GM19452 (cell line): ENCODE data around the gene PADI2.
"Not testable (repeated sequence)": the region's sequence is repeated elsewhere in the genome, so short reads cannot be mapped to it uniquely, and the experiment has no call there.

Source experiments
- ATAC-seq: cut with Tn5 transposase; IDR thresholded peaks from one replicate; pipeline ENCODE4 v1.9.1; 2021; ENCODE audit not compliant: unreplicated experiment

The PADI2 gene

DNA sequence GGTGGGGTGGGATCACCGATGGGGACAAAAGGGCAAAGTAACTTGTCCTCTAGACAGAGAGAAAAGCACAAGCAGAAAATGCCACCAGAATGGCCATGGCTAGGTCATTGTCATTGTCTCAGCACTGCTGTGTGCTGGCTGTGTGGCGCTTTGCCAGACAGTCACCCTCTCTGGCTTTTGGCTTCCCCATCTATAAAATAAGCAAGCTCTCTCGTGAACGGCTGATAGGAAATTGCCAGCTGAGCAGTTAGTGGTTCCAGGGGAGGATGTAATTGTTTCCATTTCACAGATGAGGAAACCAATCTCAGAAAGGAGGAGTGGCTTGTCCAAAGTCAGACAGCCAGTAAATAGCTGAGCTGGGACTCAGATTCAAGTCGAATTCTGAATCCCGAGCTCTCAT, 32.5 kb downstream of the PADI2 start:
- no peak for ATAC-seq

DNA sequence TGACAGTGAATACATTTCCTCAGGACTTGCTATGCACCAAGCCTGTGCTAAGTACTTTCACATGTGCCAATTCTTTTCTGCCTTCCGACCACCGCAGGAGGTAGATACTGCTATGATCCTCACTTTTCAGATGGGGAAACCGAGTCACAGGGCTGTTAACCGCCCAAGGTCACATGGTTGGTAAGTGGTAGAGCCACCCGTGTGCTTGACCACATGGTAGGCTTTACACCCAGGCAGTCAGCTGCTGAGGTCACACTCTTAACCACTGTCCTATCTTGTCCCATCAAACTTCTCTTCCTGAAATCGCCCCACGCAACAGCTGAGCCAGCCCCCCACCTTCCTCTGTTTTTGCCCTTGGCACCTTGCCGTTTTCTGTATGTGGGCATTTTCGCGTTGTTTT, 34.5 kb downstream of the PADI2 start:
- ATAC-seq: no peak

DNA sequence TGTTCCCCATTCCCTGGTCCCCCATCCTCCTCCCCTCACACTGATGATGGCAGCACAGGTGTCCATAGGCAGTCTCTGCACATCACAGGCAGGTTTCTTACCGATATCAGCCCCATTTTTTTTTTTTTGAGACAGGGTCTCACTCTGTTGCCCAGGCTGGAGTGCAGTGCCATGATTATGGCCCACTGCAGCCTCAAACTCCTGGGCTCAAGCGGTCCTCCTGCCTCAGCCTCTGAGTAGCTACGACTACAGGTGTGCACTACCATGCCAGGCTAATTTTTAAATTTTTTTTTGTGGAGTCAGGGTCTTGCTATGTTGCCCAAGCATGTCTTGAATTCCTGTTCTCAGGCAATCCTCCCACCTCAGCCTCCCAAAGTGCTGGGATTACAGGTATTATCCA, 36.5 kb downstream of the PADI2 start:
- no peak for ATAC-seq

DNA sequence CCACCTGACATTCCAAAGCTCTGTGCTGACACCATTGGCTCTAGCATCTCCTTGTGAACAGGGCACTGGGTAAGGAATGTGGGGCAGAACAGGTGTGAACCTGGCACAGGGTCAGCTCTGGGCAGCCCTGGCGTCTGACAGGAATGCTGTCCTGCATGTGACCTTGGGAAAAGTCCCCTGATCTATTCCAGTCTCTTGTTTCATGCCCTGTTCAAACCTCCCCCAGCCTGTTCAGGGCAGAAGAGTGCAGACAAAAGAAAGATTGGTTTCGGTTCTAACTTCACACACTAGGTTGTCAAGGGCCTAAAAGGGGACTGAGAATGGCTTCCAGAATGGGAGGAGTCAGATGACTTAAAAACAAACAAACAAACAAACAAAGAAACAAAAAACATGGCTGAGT, 37.8 kb downstream of the PADI2 start:
- ATAC-seq: no peak

DNA sequence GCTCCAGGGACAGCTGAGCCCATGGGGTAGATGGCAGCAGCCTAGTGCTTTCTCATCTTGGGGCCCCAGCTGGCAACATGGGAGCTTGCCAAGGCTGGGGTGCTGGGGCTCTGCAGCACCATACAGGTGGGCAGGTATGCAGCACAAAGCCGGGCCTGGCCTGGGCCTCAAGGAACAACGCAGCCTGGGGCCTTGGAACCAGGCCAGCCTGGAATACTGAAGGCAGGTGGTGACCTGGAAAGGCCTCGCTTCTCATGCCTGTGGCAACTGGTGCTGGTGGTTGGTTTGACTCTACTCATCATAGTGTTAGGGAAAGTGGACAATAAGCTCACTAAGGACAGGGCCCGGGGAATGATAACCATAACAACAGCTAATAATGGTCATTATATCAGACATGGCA, 38.4 kb downstream of the PADI2 start:
- no peak for ATAC-seq

DNA sequence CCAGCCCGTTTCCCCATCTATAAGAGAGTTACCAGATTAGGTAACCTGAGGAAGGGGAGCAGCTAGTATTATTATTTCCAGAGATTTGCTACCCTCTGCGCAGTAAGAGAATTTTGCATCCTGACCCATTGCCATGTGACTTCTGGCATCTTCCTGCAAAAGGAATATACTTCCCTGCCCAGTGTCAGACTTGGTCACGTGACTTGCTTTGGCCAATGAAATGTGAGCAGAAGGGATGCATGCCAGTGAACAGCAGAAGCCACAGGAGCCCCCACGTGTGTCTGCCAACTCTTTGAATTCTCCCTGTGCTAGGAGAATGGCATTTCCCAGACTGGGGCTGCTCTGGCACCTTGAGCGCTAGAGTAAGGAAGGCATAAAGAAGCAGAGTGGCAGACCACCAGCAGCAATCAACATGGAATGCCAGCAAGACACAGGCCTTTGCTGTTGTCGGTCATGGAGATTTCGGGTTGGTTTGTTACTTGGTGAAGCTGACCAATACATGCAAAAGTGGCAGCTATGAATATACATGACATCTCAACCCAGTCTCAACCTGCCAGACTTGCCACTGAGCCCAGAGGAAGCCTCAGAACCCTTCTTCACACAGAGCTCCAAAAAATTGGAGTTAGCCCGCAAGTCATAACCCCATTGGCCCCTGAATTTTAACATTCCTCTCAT, 39.0 kb downstream of the PADI2 start:
- ATAC-seq: no peak

DNA sequence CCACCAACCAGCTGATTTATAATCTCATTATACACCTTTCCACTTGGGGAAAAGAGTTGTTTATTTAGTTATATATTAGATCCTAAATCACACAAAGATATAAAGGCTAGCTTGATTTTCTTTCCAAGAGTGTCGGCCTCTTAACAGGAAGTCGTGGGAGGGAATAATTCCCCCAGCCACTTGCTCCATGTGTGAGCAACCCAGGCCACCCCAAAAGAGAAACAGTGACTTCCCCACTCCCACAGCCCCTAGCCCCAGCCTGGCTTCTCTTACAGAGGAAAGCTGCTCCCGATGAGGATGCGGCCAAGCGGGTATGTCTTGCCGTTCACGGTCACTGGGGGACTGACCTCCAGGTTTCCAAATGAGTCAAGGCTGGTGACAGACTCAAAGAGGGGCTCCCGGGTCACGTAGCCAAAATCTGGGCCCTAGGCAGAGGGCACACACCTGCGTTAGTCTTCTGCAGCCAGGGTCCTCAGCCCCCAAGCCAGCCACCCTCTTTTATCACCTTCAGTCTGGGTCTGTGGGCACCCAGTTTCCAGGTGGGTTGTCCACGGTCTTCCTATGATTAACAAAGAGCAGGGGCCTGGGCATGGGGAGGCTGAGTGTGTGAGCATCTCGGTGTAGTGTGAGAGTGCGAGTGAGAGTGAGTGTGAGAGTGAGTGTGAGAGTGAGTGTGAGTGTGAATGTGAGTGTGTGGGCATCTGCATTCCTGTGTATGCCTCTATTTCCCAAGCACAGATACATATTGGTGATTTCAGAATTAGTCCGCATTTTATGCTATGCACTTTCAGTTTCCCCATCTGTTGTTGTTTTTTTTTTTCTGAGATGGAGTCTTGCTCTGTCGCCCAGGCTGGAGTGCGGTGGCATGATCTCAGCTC, 40.0 kb downstream of the PADI2 start:
- no peak for ATAC-seq

- ATAC-seq: no peak
Measured at GRCh38 chr1:17075470-17076255, 43.6 kb downstream of the PADI2 start.

DNA sequence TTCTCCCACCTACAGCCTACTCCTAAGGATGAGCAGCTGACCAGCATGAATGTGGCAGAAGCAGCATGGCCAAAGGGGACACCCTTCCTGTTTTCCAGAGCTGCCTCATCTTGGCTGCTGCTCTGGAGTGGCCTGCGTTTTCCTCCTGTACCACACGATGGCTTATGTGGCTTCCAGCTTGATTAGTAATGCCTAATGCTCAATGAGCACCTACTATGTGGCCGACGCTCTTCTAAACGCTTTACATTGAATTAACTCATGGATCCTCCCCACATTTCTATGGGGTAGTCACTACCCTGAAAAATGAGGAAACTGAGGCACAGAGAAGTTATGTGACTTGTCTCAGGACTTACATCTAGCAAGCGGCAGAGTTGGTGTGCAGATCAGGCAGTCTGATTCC, 47.5 kb downstream of the PADI2 start:
- ATAC-seq: no peak

DNA sequence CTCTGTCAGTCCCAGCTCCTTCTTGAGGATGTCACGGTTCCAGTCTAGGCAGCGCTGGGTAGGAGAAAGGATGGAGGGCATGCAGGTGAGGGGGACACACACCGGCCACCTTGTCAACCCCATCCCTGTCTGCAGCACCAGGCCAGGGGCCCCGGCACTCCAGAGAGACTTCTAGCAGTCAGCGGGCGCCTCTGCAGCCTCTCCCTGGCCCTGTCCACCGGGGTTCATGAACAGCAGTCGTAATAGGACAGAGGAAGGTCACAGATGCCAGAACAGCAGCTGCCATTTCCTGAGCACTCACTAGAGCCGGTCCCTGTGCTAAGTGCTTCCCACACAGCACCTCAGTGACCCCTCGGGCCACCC, 49.1 kb downstream of the PADI2 start:
- no peak for ATAC-seq

DNA sequence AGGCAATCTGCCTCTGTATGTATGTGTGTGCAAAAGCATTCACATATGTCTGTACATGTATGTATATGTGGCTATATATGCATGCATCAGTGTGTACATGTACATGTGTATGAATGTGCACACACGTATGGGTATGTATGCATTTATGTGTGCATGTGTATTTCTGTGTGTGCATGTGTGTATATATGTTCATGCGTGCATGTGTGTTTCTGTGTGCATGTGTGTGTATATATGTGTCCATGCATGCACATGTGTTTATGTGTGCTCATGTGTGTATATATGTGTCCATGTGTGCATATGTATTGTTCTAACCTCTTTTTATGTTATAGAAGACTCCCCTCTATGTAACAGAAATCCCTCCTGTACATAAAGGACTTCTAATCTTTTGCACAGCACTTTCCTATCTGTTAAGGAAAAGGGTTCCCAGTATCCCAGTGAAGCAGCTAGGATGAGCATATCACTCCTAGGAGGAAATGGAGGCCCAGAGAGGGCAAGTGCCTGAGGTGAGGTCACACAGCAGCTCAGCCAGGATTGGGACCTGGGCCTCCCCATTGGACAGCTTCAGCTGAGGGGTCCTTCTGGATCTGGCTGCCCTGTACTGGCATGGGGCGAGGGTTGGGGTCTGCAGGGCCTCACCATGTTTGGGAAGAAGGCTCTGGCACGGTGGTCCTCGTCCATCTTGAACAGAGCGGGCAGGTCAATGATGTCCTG, 49.6 kb downstream of the PADI2 start:
- no peak for ATAC-seq

GRCh38 chr1:17068789-17069188, 50.5 kb downstream of the PADI2 start:
- ATAC-seq: no peak

DNA sequence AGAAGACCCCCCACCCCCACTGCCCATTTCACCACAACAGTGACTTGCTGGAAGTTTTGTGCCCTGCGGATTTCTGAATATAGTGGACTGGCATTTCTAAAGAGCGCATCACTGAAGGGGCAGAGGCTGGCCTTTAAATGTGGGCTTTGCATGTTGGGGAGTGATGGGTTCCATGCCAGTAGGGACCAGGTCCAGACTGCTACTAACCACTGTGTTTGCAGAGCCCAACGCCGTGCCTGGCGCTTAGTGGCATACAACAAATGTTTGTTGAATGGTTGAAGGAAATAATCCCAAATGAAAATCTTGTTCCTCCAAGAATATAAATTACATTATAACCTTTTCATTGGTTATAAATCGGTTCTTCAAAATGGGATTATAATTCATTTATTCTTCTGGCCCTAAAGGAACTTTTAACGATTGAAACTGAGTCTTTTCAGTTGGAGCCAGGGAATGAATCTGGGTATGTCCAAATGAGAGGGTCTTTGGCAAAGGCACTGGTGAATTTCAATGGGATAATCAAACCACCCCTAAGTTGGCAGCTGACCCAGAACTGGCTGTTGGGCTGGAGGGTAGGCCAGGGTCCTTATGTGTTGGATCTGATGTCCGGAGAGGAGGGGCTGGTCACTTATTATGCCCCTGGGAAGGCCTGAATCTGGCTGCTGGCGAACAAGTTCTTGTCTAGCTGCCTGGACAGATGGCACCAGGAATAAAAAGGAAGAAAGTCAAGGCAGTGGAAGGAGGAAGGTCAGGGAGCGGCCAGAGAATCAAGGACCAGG, 51.6 kb downstream of the PADI2 start:
- ATAC-seq: no peak

DNA sequence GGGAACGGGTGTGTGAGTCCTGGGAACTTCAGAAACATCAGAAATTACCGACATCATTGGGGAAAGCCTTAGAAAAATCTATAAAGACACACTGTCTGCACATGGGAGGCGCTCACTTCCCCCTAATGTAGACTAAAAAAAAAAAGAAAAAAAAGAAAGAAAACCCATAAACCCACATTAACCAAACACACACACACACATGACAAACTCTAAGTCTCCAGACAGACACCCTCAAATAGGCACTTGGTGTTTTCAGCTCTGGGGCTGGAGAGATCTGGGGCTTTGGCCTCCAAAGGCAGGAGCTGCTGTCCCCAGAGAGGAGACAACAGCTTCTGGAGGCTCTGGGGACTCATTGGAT, 52.2 kb downstream of the PADI2 start:
- no peak for ATAC-seq

- ATAC-seq: no peak
Measured at GRCh38 chr1:17066361-17067068, 52.7 kb downstream of the PADI2 start.

DNA sequence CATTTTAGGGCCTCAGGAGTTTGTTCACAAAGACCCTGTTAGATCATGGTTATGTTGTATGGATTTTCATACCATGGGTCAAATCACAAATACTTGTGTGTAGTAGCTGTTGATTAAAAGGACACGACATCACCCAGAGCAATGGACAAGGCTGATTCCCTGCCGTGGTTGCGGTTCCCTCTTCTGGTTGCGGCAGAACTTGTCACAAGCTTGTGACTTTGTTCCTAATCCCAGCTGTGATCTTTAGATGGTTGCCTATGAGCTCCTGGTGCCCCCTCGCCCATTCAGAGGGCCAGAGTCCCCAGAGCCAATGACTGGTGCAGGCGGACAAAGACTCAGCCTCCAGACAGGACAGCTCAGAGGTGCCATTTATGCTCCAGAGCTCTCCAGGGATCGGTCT, 53.6 kb downstream of the PADI2 start:
- no peak for ATAC-seq

DNA sequence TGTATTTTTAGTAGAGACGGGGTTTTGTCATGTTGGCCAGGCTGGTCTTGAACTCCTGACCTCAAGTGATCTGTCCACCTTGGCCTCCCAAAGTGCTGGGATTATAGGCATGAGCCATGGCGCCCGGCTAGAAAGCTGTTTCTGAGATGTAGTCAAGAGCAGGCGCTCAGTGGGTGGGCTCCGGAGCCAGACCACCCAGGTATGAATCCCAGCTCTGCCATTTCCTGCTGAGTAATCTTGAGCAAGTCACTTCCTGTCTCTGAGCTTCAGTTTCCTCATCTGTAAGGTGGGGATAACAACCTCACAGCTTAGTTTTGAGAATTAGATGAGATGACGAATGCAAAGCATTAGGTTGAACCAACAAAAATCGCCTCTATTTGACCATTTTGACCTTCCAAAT, 56.5 kb downstream of the PADI2 start:
- not testable (repeated sequence) for ATAC-seq

DNA sequence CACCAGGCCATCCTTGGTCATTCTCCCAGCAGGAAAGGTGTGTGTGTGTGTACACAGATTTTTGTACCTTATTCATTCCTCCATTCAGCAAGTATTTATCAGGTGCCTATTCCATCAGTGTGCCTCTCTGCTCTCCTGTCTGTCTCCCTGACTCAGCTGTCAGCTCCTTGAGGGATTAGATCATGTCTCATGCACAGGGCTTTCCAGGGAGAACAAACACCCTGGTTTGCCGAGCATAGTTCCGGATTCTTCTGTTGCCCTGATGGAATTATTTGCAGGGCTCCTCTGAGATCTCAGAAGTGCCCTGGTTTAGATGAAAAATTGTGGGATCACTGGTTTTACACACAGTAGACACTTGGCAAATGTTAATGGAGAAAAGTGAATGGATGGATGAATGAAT, 57.4 kb downstream of the PADI2 start:
- no peak for ATAC-seq

GRCh38 chr1:17061486-17061885, 57.8 kb downstream of the PADI2 start:
- no peak for ATAC-seq

GRCh38 chr1:17060306-17060749, 58.9 kb downstream of the PADI2 start:
- no peak for ATAC-seq
